Transverse colon (tissue), 4 donors: ENCODE measurements around the gene TUBA3C. TPM values are rescaled to one million over a fixed set of nuclear protein-coding genes. Genes with fewer than 3 reads are reported as not detected.

Source experiments
- DNase-seq: peaks from one replicate; pipeline ENCODE4 v3.0.0-alpha.2; 2019
- H3K27ac ChIP-seq, 4 donors: fragments of 200-600 bp; sonication (generic); 2 replicates each; pipeline ENCODE4 v1.5.1; 2016 to 2018; ENCODE audit warnings: inconsistent platforms in 4 of 4
- H3K27me3 ChIP-seq: fragments of 200-600 bp; sonication (generic); 2 replicates; pipeline ENCODE4 v1.5.1; 2017; ENCODE audit warnings: inconsistent platforms
- H3K36me3 ChIP-seq, 4 donors: fragments of 200-600 bp; sonication (generic); 2 replicates each; pipeline ENCODE4 v1.5.1; 2017 to 2019; ENCODE audit warnings: inconsistent platforms in 4 of 4
- H3K4me1 ChIP-seq, 4 donors: fragments of 200-600 bp; sonication (generic); 2 replicates each; pipeline ENCODE4 v1.5.1; 2017 to 2020; ENCODE audit warnings: inconsistent platforms in 4 of 4
- H3K4me3 ChIP-seq, 4 donors: fragments of 200-600 bp; sonication (generic); 1 replicate in 1 of 4; 2 replicates in 3 of 4; pipeline versions ENCODE4 v1.5.1 to v1.6.1; 2017 to 2019; ENCODE audit warnings: inconsistent platforms in 4 of 4
- H3K9me3 ChIP-seq, 2 donors: fragments of 200-600 bp; sonication (generic); 2 replicates each; pipeline ENCODE4 v1.5.1; 2017 to 2019; ENCODE audit warnings: inconsistent platforms in 2 of 2
- EP300 ChIP-seq: sonication (generic); formaldehyde crosslinking; IDR thresholded peaks from one replicate; pipeline ENCODE4 v1.6.1; 2017; ENCODE audit warnings: antibody characterized with exemption, low read depth
- POLR2A ChIP-seq: fragments of 450-650 bp; IDR thresholded peaks from one replicate; pipeline ENCODE4 v1.6.1; 2016; ENCODE audit warnings: antibody characterized with exemption, mild to moderate bottlenecking, moderate library complexity
- POLR2AphosphoS5 ChIP-seq, 3 donors: sonication (generic); formaldehyde crosslinking; IDR thresholded peaks; one replicate each; pipeline ENCODE4 v1.6.1; 2016; ENCODE audit warnings: antibody characterized with exemption in 3 of 3
- whole genome bisulfite sequencing, 2 donors: methylation state at CpG; one replicate each; pipeline ENCODE4 v1.1.5; 2018; ENCODE audit warnings: low coverage in 1 of 2; 5-methylcytosine and 5-hydroxymethylcytosine counted together
- in situ Hi-C, 4 donors: fragments of 200-750 bp; cut with MboI; loops; one replicate each; pipeline versions ENCODE4 v1.15.0 to v1.15.1; 2017; ENCODE audit warnings: low sequenced_read_pairs in 3 of 4, low pct_ligation_motif_present in 1 of 4, low pct_unique_long_range_greater_than_20kb in 1 of 4
- intact Hi-C: fragments of 100-400 bp; cut with DNase I; formaldehyde crosslinking; loops from one replicate; pipeline ENCODE4 v1.15.1; 2023; ENCODE audit warnings: low total_unique reads
- total RNA-seq, 4 donors: library from RNA; depleted of rRNA; stranded (reverse); fragments of >200 nt; gene quantifications; one replicate each; pipeline ENCODE4 v1.1.0, GENCODE V29; 2016
- TF ChIP-seq, protein P1 (sequence below), 5 experiments: fragments of 200-600 bp in 3 of 5; fragments of 450-650 bp in 2 of 5; sonication (generic) in 3 of 5; IDR thresholded peaks; 1 replicate in 2 of 5; 2 replicates in 3 of 5; pipeline ENCODE4 v1.5.1; 2016 to 2017; ENCODE audit warnings: antibody characterized with exemption in 5 of 5, inconsistent platforms in 3 of 5, mild to moderate bottlenecking in 2 of 5, moderate library complexity in 1 of 5

TUBA3C gene
- total RNA-seq, 4 donors from 2014 or later, result not detected

DNA sequence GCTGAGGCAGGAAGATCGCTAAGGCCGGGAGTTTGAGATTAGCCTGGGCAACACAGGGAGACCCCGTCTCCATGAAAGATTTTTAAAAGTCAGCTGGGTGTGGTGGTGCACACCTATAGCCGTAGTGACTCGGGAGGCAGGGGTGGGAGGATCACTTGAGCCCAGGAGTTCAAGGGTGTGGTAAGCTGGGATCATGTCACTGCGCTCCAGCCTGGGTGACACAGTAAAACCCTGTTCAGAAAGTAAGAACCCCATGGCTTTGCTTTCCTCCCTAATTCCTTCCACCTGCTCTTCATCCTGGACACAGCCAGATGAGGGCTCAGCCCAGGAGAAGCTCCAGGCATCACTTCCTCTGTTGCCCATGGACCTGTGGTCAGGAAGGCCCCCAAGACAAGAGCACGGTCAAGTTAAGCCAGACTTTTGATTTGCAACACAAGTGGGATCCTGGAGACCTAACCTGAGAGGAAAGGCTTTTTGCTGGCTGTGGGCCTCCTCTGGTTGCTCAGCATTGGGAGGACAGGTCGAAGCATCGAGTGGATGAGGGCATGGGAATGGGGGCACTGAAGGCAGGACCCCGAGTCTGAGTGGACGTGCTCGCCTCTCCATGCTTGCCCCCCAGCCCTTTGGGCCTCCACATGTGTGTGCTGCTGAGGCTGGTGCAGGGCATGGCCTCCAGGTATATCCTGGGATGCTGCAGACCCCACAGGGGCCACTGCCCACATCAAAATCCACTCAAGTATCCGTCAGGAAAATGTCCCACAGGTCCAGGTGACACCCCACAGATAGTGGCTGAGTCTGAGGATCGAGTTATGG, 25.4 kb downstream of the TUBA3C start:
- Histone ChIP-seq H3K4me1 (no peaks in the 10 kb centered on the region), H3K9me3 (peaks cover 0 to 1% of the 10 kb centered on the region in 2 donors), H3K27ac (no peak overlapping the region), H3K36me3 (no peaks in the 10 kb centered on the region), H3K27me3 (no peaks in the 10 kb centered on the region), H3K4me3 (no peak overlapping the region)
- intact Hi-C loops (no loop called here), in situ Hi-C loops (no loop called here)
- DNase-seq, result no peak
- TF ChIP-seq POLR2AphosphoS5 (IDR thresholded peaks at IDR 0.05), result no peak
- TF ChIP-seq EP300, result no peak
- TF ChIP-seq POLR2A, result no peak
- TF ChIP-seq, protein P1, sequence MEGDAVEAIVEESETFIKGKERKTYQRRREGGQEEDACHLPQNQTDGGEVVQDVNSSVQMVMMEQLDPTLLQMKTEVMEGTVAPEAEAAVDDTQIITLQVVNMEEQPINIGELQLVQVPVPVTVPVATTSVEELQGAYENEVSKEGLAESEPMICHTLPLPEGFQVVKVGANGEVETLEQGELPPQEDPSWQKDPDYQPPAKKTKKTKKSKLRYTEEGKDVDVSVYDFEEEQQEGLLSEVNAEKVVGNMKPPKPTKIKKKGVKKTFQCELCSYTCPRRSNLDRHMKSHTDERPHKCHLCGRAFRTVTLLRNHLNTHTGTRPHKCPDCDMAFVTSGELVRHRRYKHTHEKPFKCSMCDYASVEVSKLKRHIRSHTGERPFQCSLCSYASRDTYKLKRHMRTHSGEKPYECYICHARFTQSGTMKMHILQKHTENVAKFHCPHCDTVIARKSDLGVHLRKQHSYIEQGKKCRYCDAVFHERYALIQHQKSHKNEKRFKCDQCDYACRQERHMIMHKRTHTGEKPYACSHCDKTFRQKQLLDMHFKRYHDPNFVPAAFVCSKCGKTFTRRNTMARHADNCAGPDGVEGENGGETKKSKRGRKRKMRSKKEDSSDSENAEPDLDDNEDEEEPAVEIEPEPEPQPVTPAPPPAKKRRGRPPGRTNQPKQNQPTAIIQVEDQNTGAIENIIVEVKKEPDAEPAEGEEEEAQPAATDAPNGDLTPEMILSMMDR (IDR thresholded peaks at IDR 0.05), result no peak
- 24 to 85% methylated on average over 2 to 14 of the region's 14 CpGs for WGBS, 2 donors

DNA sequence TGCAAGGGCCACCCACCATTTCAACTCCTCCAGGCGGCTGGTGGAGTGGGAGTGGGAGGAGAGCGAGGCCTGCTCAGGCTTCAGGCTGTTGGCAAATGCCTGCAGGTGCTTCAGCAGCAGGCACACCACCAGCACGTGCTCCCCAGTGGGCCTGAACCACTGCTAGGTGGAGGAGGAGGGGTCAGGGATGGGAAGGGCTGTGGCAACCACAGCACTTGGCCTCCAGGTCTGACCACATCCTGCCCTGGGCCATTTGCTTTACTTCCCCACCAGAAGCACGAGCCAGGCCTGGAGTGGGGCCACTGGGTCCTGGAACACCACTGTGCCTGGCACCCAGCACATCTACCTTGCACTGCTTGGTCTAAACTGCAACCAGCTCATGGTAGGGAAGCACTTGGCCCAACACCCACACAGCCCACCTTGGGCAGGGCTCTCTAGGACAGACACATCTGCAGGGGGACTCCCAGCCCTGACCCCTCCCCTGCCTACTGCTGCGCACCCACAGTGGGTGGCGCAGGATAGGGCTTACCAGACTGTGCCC, 26.2 kb downstream of the TUBA3C start:
- 50% methylated on average over 6 of the region's 6 CpGs; no CpG with 5 or more reads in 1 of the 2 donors for WGBS, 2 donors
- in situ Hi-C loops (no loop called here), intact Hi-C loops (no loop called here)
- Histone ChIP-seq H3K27me3 (no peaks in the 10 kb centered on the region), H3K9me3 (no peaks in the 10 kb centered on the region), H3K4me1 (no peaks in the 10 kb centered on the region), H3K4me3 (no peak overlapping the region), H3K27ac (no peak overlapping the region), H3K36me3 (no peaks in the 10 kb centered on the region)
- TF ChIP-seq EP300, result no peak
- no peak for TF ChIP-seq POLR2A
- no peak for DNase-seq

DNA sequence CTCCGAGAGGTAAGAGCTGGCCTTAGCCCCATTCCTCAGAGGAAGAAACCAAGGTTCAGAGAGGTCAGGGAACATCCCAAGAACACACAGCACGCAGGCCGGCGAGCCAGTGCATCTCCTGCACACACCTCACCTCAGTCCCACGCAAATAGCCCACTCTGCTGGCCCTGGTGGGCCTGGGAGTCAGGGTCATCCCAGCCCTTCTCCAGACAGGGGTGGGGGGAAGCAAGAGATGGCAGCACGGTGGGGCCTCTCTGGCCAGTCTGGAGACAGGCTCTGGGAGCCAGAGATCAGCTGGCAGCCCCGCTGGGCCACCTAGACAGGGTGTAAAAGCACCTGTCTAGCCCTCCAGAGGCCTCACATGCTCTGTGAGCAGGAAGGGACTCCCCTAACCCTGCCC, 26.8 kb downstream of the TUBA3C start:
- intact Hi-C loops, result no loop called here
- 78% methylated on average over 7 of the region's 7 CpGs; no CpG with 5 or more reads in 1 of the 2 donors for WGBS, 2 donors
- H3K9me3 ChIP-seq, result no peaks in the 10 kb centered on the region

DNA sequence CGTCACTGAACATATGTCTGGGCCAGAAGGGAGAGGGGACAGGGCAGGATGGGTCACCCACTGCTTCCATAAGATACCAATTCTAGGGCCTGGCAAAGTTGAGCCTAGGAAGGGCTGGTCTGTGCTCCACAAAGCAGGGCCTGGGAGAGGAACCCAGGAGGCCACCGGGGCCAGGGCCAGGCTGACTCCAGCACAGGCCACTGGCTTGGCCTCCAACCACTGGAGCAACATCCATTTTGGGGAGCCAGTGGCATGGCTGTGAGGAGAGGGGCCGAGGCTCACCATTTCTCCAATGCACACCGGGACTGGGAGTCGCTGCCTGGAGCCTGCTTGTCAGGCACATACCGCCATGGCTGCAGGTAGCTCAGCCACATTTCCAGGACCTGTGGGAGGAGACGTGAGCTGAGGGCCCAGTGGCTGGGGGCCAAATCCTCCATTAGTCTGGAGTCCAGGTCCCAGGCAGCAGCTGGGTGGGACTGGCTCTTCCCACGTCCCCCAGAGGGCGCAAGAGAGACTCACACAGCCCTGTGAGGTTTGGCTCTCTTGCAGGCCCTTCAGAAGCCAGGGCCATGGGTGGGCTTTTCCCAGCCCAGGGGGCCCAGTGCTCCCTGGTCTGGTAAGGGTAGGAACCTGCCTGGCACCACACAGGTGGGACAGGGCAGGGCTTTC, 27.7 kb downstream of the TUBA3C start:
- Histone ChIP-seq H3K4me3 (no peak overlapping the region), H3K27ac (no peak overlapping the region), H3K27me3 (no peaks in the 10 kb centered on the region), H3K9me3 (no peaks in the 10 kb centered on the region), H3K4me1 (no peaks in the 10 kb centered on the region), H3K36me3 (no peaks in the 10 kb centered on the region)
- intact Hi-C loops (no loop called here), in situ Hi-C loops (no loop called here)
- WGBS, 2 donors, result 73 to 90% methylated on average over 2 to 9 of the region's 9 CpGs
- no peak for DNase-seq
- TF ChIP-seq EP300 (no peak), POLR2A (no peak), POLR2AphosphoS5 (IDR thresholded peaks at IDR 0.05) (no peak)
- TF ChIP-seq, protein P1 (IDR thresholded peaks at IDR 0.05), result no peak

More for the DNA sequence above, 26.8 kb downstream of the TUBA3C start:
- Histone ChIP-seq H3K4me3 (no peak overlapping the region), H3K27ac (no peak overlapping the region), H3K4me1 (no peaks in the 10 kb centered on the region), H3K27me3 (no peaks in the 10 kb centered on the region), H3K36me3 (no peaks in the 10 kb centered on the region)
- in situ Hi-C loops, result no loop called here
- DNase-seq, result no peak
- TF ChIP-seq POLR2AphosphoS5 (IDR thresholded peaks at IDR 0.05), result no peak
- no peak for TF ChIP-seq POLR2A
- no peak for TF ChIP-seq EP300
- TF ChIP-seq, protein P1 (IDR thresholded peaks at IDR 0.05), result no peak
